ENCODE measurements around the gene SLC5A1.
A peak's percentile ranks its signal among the peaks of the same experiment; 100 is the strongest.

SLC5A1 gene

GRCh38 chr22:32042924-32043323 is at the start of gene SLC5A1:
Gene SLC5A1 (plus strand): TSS chr22:32043261. CDS start chr22:32043282, 21 bp downstream.
- no peak for DNase-seq

- DNase-seq = peak; percentile 4
Measured at GRCh38 chr22:31995046-31995445, 48.0 kb upstream of the SLC5A1 start.

GRCh38 chr22:31995807-31996206 is 47.3 kb upstream of the SLC5A1 start:
- DNase-seq = no peak

- no peak for DNase-seq
Measured at GRCh38 chr22:31998784-31999385, 44.2 kb upstream of the SLC5A1 start.

GRCh38 chr22:32000181-32000580 is 42.9 kb upstream of the SLC5A1 start:
- no peak for DNase-seq

- DNase-seq = no peak
Measured at GRCh38 chr22:32005453-32005852, 37.6 kb upstream of the SLC5A1 start.

- no peak for DNase-seq
Measured at GRCh38 chr22:32013200-32013599, 29.9 kb upstream of the SLC5A1 start.

- DNase-seq = no peak
Measured at GRCh38 chr22:32016081-32016480, 27.0 kb upstream of the SLC5A1 start.

- DNase-seq = peak; percentile 5
Measured at GRCh38 chr22:32018056-32018455, 25.0 kb upstream of the SLC5A1 start.

- peak; percentile 31 for DNase-seq
Measured at GRCh38 chr22:32020117-32020516, 22.9 kb upstream of the SLC5A1 start.

- no peak for DNase-seq
Measured at GRCh38 chr22:32021716-32022115, 21.3 kb upstream of the SLC5A1 start.

GRCh38 chr22:32023251-32023827 is 19.7 kb upstream of the SLC5A1 start:
- no peak for DNase-seq

- DNase-seq = no peak
Measured at GRCh38 chr22:32024796-32025195, 18.3 kb upstream of the SLC5A1 start.

GRCh38 chr22:32030518-32031247 is 12.4 kb upstream of the SLC5A1 start:
- DNase-seq = no peak

GRCh38 chr22:32031466-32031865 is 11.6 kb upstream of the SLC5A1 start:
- DNase-seq = no peak

GRCh38 chr22:32034275-32034674 is 8.8 kb upstream of the SLC5A1 start:
- DNase-seq = no peak

GRCh38 chr22:32037236-32037635 is 5.8 kb upstream of the SLC5A1 start:
- DNase-seq = no peak

- DNase-seq = no peak
Measured at GRCh38 chr22:32040324-32040904, 2.6 kb upstream of the SLC5A1 start.

- DNase-seq = no peak
Measured at GRCh38 chr22:32043391-32043790, 330 bp downstream of the SLC5A1 start.

- DNase-seq = no peak
Measured at GRCh38 chr22:32044477-32044876, 1.4 kb downstream of the SLC5A1 start.

GRCh38 chr22:32044913-32045312 is 1.9 kb downstream of the SLC5A1 start:
- DNase-seq = no peak

- DNase-seq = no peak
Measured at GRCh38 chr22:32048069-32048468, 5.0 kb downstream of the SLC5A1 start.

- DNase-seq = peak; percentile 74
Measured at GRCh38 chr22:32050678-32051515, 7.8 kb downstream of the SLC5A1 start.

Measured in OCI-M1 (cell line).